WI38 (cell line): ENCODE measurements around the gene IFITM5.
"Not testable (repeated sequence)": the region's sequence is repeated elsewhere in the genome, so short reads cannot be mapped to it uniquely, and the experiment has no call there.

Source experiments
- H3K4me3 ChIP-seq: 2 replicates; pipeline ENCODE4 v1.5.1; 2011; ENCODE audit warnings: low read depth, mild to moderate bottlenecking, control low read depth, low read length
- TF ChIP-seq, protein P1 (sequence below): IDR thresholded peaks from 2 replicates; pipeline ENCODE4 v1.5.1; 2012; ENCODE audit warnings: low read depth, mild to moderate bottlenecking, control low read depth, low read length

IFITM5 gene

DNA sequence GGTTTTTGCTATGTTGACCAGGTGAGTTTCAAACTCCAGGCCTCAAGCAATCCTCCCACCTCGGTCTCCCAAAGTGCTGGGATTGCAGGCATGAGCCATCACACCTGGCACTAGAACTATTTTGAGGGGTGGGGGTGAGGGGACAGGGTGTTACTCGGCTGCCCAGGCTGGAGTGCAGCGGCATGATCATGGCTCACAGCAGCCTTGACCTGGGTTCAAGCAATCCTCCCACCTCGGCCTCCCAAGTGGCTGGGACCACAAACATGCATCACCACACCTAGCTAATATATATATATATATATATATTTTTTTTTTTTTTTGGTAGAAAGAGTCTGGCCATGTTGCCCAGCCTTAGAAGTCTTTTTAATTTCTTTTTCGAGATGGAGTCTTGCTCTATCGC is 38.4 kb upstream of the IFITM5 start:
- no peak overlapping the region for H3K4me3 ChIP-seq
- TF ChIP-seq, protein P1, sequence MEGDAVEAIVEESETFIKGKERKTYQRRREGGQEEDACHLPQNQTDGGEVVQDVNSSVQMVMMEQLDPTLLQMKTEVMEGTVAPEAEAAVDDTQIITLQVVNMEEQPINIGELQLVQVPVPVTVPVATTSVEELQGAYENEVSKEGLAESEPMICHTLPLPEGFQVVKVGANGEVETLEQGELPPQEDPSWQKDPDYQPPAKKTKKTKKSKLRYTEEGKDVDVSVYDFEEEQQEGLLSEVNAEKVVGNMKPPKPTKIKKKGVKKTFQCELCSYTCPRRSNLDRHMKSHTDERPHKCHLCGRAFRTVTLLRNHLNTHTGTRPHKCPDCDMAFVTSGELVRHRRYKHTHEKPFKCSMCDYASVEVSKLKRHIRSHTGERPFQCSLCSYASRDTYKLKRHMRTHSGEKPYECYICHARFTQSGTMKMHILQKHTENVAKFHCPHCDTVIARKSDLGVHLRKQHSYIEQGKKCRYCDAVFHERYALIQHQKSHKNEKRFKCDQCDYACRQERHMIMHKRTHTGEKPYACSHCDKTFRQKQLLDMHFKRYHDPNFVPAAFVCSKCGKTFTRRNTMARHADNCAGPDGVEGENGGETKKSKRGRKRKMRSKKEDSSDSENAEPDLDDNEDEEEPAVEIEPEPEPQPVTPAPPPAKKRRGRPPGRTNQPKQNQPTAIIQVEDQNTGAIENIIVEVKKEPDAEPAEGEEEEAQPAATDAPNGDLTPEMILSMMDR, result no peak

DNA sequence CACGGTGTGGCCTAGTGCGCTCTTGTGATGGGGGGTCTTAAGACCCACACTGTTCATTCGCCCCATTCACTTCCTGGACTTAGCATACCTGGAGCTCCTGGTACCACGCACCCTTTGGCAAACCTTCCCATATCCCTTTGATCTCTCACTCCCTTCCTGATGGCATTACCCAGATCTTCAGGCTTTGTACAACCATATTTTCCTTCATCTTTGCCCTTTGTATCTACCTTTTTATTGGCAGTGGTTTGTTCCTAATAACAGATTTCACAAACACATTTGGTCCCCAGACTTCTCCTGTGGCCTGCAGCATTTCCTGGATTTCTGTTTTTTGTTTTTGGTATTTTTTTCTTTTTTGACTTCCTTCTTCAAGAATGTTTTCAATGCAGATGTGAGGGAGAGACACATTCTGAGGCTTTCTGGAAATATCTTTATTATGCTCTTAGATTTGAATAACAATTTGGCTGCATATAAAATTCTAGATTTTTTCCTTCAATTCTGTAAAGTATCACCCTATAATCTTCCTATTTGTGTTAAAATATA is 37.4 kb upstream of the IFITM5 start:
- no peak overlapping the region for H3K4me3 ChIP-seq
- TF ChIP-seq, protein P1, result no peak

DNA sequence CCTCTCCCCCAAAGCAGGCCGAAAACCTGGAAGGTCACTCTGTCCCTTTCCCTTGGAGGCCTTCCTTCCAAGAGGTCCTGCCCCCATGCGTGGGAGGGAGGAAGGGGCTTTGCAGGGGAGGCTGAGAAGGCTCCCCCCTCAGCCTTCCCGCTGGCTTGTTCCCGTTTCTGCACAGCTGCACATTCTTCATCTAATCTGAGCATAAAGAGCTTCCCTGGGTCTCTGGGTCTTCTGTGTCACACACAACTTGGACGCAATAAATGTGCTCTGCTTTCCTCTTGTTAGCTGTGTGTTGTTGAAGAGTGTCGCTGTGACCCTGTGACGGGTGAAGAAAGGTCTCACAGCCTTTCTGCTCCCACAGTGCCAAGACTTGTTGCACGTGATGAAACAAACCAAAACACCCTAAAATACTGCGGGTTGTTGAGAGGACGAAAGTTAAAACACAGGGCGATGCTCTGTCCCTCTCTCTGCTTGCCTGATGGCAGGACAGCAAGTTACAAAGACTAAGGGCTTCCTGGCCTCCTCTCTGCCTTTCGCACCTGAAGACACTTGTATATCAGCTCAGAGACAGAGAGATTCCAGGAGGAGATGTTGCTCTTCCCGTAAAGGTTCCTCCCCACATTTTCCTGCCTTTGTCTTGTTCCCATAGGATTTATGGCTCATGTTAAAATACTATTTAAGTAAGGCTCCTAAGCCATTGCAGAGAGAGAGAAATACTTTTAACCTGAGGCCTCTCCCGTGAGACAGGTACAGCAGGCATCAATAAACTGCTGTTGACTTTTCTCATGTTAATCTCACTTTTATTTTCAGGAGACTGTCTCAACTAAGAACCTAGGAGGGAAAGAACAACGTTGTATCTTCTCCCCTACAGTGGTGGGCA is 36.7 kb upstream of the IFITM5 start:
- TF ChIP-seq, protein P1, result no peak
- H3K4me3 ChIP-seq, result no peak overlapping the region

DNA sequence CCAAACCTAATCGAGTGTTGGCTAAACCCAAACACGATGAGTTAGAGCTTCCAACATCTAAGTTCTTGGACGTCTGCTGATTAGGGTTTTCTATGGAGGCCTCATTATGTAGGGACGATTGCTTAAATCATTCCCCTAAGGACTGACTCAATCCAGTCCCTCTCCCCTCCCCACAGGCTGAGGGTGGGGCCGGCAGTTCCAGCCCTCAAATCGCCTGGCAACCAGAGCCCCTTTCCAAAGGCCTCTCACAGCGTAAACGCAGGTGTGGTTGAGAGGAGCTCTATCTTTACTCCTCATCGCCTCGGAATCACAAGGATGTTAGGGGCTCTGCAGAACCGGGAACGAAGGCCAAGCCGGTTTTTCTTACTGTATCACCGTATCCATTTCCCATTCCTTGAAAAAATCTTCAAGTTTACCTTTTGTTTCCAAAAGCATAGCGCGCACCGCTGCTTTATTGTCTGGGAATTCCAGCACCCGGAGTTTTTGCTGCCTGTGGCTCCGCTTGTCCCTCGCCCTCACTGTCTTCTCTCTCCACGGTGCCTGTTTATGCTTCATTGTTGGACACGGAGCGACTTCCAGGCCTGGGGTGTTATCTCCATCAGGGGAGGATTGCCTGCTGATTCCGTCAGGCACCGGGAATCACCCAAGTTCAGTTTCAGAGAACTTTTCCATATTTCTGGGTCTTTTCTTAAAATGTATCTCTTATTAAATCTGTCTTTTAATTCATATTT is 35.1 kb upstream of the IFITM5 start:
- H3K4me3 ChIP-seq, result no peak overlapping the region
- TF ChIP-seq, protein P1, result no peak

DNA sequence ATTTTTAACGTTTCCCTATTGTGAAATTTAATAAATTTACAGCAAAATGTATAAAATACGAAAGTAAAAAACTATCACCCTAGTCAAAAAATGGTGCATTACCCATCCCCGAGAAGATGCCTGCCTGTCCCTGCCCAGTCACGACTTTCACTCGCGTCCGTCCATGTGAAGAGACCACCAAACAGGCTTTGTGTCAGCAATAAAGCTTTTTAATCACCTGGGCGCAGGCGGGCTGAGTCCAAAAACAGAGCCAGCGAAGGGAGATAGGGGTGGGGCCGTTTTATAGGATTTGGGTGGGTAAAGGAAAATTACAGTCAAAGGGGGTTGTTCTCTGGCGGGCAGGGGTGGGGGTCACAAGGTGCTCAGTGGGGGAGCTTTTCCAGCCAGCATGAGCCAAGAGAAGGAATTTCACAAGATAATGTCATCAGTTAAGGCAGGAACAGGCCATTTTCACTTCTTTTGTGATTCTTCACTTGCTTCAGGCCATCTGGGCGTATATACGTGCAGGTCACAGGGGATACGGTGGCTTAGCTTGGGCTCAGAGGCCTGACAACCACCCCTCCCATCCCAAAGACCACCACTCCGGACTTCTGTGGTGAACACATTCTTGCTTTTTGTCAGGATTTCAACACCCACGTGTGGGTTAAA is 34.4 kb upstream of the IFITM5 start:
- not testable (repeated sequence) for H3K4me3 ChIP-seq

DNA sequence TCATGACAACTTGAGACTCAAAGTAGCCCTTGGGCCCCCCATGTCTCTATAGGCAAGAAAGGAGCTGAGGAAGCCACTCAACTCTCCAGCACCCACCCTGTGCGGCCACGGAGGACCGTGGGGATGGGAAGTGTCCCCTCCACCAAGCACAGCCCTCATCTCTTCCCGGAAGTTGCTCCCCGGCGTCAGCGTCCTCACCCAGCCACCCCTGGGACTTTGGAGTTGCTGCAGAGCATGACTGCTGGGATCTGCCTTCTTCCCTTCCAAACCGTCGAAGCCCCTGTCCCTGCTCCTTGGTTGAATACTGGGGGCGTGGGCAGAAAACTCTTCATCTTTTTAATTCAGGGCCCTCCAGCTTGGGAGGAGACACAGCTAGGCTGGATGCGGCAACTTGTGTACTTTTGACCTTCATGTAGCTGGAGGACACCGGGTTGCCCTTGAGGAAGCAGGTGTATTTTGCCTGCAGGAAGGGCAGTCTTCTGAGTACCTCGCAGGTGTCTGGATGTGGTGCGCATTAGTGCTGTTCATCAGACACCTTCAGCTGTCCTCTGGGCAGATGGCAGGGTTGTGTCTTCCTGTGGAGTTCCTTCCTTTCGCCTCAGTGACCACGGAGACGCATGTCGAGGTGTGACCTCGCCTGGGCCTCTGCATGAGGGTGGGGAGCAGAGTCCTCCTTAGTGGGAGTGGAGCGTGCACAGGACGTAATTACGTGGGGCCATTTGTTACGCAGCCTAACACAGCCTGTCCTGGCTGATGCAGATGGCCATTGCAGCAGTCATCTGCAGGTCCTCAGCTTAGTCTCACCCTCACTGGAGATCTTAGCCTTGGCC is 33.5 kb upstream of the IFITM5 start:
- H3K4me3 ChIP-seq, result no peak overlapping the region
- TF ChIP-seq, protein P1, result no peak
